Kidney epithelial cell (primary cell): ENCODE results near the gene ELMO1. TPM values are rescaled to one million over a fixed set of nuclear protein-coding genes. Genes with fewer than 3 reads are reported as not detected.

Experiments
- DNase-seq: peaks from one replicate; pipeline ENCODE4 v3.0.0-alpha.2; 2010; ENCODE audit warnings: low read depth
- H3K27me3 ChIP-seq: 2 replicates; pipeline ENCODE4 v1.6.0; 2011; ENCODE audit warnings: low read length; ENCODE audit not compliant: control insufficient read depth, insufficient read depth
- H3K36me3 ChIP-seq: 2 replicates; pipeline ENCODE4 v1.5.1; 2011; ENCODE audit warnings: low read length; ENCODE audit not compliant: control insufficient read depth, insufficient read depth
- H3K4me3 ChIP-seq: 2 replicates; pipeline ENCODE4 v1.5.1; 2011; ENCODE audit warnings: low read depth, mild to moderate bottlenecking, control low read depth, low read length
- total RNA-seq: library from RNA; depleted of rRNA; stranded (reverse); fragments of >200 nt; gene quantifications from 2 replicates; pipeline ENCODE4 v1.2.3, GENCODE V29; 2015
- TF ChIP-seq, protein P1 (sequence below): IDR thresholded peaks from 2 replicates; pipeline ENCODE4 v1.5.1; 2011; ENCODE audit warnings: mild to moderate bottlenecking, moderate library complexity, low read length, control low read depth, inconsistent platforms; ENCODE audit not compliant: insufficient read depth, poor library complexity, severe bottlenecking

The ELMO1 gene
- total RNA-seq, 1 donor from 2014 or later, result 11.4 TPM

DNA sequence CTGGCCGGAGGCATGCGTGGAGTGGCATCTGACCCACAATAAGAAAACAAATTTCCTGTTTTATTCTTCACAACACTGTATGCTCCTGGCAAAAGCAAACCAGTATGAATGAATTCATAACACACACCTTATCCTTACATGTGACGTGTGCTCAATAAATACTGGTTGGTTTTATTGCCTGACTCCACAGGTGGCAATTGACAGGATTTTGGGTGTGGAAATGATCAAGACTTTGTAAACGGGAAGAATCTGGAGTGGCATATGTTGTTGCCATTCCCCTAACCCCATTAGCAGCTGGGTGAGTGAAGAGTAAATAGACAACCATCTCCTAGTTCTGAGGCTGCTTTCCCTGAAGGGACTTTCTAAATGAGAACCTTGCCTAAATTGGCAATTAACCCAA lies 508.8 kb downstream of the ELMO1 start:
- DNase-seq, result no peak
- TF ChIP-seq, protein P1, sequence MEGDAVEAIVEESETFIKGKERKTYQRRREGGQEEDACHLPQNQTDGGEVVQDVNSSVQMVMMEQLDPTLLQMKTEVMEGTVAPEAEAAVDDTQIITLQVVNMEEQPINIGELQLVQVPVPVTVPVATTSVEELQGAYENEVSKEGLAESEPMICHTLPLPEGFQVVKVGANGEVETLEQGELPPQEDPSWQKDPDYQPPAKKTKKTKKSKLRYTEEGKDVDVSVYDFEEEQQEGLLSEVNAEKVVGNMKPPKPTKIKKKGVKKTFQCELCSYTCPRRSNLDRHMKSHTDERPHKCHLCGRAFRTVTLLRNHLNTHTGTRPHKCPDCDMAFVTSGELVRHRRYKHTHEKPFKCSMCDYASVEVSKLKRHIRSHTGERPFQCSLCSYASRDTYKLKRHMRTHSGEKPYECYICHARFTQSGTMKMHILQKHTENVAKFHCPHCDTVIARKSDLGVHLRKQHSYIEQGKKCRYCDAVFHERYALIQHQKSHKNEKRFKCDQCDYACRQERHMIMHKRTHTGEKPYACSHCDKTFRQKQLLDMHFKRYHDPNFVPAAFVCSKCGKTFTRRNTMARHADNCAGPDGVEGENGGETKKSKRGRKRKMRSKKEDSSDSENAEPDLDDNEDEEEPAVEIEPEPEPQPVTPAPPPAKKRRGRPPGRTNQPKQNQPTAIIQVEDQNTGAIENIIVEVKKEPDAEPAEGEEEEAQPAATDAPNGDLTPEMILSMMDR, result no peak
- no peaks in the 10 kb centered on the region for H3K27me3 ChIP-seq
- H3K4me3 ChIP-seq, result no peak overlapping the region
- H3K36me3 ChIP-seq, result no peaks in the 10 kb centered on the region

DNA sequence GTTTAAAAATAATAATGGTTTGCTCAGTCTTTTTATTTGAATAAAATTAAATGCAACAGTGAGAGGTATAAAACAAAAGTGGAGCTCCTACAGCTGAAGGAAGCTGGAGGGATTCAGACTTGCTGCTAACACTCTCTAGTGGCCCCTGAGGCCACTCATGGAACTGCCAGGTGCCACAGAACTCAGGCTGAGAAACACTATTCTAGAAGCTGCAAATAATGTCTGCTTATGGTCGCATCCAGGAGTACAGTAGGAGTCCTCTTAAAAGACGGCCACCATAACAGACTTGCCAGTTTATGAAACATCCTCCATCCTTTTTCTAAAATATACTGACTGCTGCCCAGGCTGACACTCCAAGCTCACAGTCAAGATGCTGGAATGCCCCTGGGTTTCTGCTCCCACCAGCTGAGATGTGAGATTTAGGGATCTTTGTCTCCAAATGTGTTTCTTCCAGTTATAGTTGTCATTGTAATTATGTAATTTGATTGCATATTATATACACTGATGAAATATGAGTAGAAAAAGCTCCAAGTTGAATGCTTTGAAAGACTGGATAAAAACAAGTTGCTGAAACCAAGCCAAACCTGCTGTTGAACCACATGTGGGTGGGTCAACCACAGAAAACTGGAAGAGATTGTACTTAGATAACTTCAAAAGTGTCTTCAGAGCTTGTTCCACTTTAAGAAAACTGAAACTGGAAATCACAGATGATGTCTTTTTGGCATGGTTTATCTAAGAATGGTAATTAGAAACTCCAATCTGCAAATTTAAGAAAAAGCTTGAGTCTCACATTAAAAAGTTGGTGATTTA lies 510.7 kb downstream of the ELMO1 start:
- no peaks in the 10 kb centered on the region for H3K27me3 ChIP-seq
- DNase-seq, result no peak
- H3K36me3 ChIP-seq, result no peaks in the 10 kb centered on the region
- no peak overlapping the region for H3K4me3 ChIP-seq
- TF ChIP-seq, protein P1, result no peak

DNA sequence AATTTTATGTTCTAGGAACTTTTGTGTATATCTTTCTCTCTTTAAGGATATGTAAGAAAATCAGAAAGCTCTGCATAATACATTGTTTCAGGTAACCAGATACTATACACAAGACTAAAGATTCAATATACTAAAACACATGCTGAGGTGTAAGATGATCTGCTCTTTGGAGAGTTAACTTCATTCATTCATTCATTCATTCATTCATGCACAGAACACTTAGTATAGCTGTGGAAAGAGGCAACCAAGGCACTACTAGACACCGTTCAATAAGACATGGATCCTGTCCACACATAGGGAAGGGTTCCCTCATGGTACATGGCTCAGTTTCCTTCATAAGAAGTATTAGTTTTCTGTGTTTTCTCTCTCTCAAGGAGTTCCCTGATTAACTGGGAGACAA lies 516.8 kb downstream of the ELMO1 start:
- TF ChIP-seq, protein P1, result no peak
- Histone ChIP-seq H3K36me3 (no peaks in the 10 kb centered on the region), H3K4me3 (no peak overlapping the region), H3K27me3 (no peaks in the 10 kb centered on the region)
- DNase-seq, result no peak

GRCh38 chr7:36929791-36930190 lies 518.9 kb downstream of the ELMO1 start:
- Histone ChIP-seq H3K4me3 (no peak overlapping the region), H3K36me3 (no peaks in the 10 kb centered on the region), H3K27me3 (no peaks in the 10 kb centered on the region)
- TF ChIP-seq, protein P1, result no peak
- DNase-seq, result no peak

DNA sequence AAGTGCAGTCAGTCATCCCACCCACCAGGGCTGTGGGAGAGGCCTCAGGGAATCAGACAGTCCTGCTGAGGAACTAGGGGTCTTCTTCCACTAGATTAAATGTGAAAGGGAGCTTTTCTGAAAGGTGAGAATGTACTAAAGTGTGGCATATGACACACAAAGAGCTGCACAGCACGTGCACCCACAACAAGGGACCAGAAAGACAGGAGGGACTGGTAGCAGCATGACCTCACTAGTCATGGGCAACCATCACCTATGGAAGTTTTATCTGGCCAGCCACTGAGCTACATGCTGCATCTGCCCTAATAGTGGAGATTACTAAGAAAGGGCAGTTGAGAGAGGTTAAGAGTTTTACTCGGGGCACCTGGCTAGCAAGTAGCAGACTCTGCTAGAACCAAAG lies 519.9 kb downstream of the ELMO1 start:
- TF ChIP-seq, protein P1, result no peak
- Histone ChIP-seq H3K4me3 (no peak overlapping the region), H3K36me3 (no peaks in the 10 kb centered on the region), H3K27me3 (no peaks in the 10 kb centered on the region)
- no peak for DNase-seq

GRCh38 chr7:36928311-36928710 lies 520.4 kb downstream of the ELMO1 start:
- TF ChIP-seq, protein P1, result no peak
- H3K4me3 ChIP-seq, result no peak overlapping the region
- DNase-seq, result no peak
- no peaks in the 10 kb centered on the region for H3K36me3 ChIP-seq
- H3K27me3 ChIP-seq, result no peaks in the 10 kb centered on the region
